Osteoblast (primary cell): ENCODE results near the gene MIGA2. TPM values are rescaled to one million over a fixed set of nuclear protein-coding genes. Genes with fewer than 3 reads are reported as not detected.
A peak's percentile ranks its signal among the peaks of the same experiment; 100 is the strongest.

ENCODE experiments used
- DNase-seq: peaks from one replicate; pipeline ENCODE4 v3.0.0; 2011; ENCODE audit warnings: low spot score, mixed read lengths; ENCODE audit not compliant: insufficient read length; ENCODE audit errors: missing footprints
- H2AFZ ChIP-seq: 2 replicates; pipeline ENCODE4 v1.6.0; 2011; ENCODE audit warnings: mild to moderate bottlenecking, low read length
- H3K27ac ChIP-seq: 2 replicates; pipeline ENCODE4 v1.5.1; 2011; ENCODE audit warnings: mild to moderate bottlenecking, low read depth, low read length, moderate library complexity
- H3K27me3 ChIP-seq: 2 replicates; pipeline ENCODE4 v1.6.0; 2012; ENCODE audit warnings: mild to moderate bottlenecking, control low read depth, inconsistent platforms, low read length, moderate library complexity; ENCODE audit not compliant: insufficient read depth
- H3K36me3 ChIP-seq: 2 replicates; pipeline ENCODE4 v1.5.1; 2011; ENCODE audit warnings: mild to moderate bottlenecking, low read length, control low read depth, moderate library complexity; ENCODE audit not compliant: insufficient read depth
- H3K4me1 ChIP-seq: 2 replicates; pipeline ENCODE4 v1.5.1; 2011; ENCODE audit warnings: mild to moderate bottlenecking, low read length, control low read depth, moderate library complexity; ENCODE audit not compliant: insufficient read depth
- H3K4me2 ChIP-seq: 2 replicates; pipeline ENCODE4 v1.6.0; 2011; ENCODE audit warnings: mild to moderate bottlenecking, low read length; ENCODE audit not compliant: insufficient read depth
- H3K4me3 ChIP-seq: fragments of 200-600 bp; sonication (generic); 3 replicates; pipeline ENCODE4 v1.5.1; 2012; ENCODE audit warnings: mild to moderate bottlenecking, low read length, inconsistent platforms; ENCODE audit not compliant: insufficient read depth
- H3K79me2 ChIP-seq: 2 replicates; pipeline ENCODE4 v1.6.0; 2012; ENCODE audit warnings: mild to moderate bottlenecking, low read length, control low read depth, inconsistent platforms; ENCODE audit not compliant: insufficient read depth
- H3K9me3 ChIP-seq: 2 replicates; pipeline ENCODE4 v1.5.1; 2011; ENCODE audit warnings: low read depth, low read length, control low read depth
- H4K20me1 ChIP-seq: 2 replicates; pipeline ENCODE4 v1.6.0; 2012; ENCODE audit warnings: mild to moderate bottlenecking, low read length, control low read depth; ENCODE audit not compliant: insufficient read depth
- CTCF ChIP-seq: IDR thresholded peaks from 2 replicates; pipeline ENCODE4 v1.5.1; 2011; ENCODE audit warnings: mild to moderate bottlenecking, low read depth, low read length, moderate library complexity; ENCODE audit errors: extremely low read depth
- total RNA-seq: library from RNA; depleted of rRNA; stranded (reverse); fragments of >200 nt; gene quantifications from 2 replicates; pipeline ENCODE4 v1.2.3, GENCODE V29; 2012

MIGA2 gene
- total RNA-seq, 1 donor, result 22.4 TPM

- Histone ChIP-seq H3K9me3 (no peaks in the 10 kb centered on the region), H3K4me1 (peaks cover 14% of the 10 kb centered on the region), H3K27me3 (no peaks in the 10 kb centered on the region), H2AFZ (peak overlapping the region; percentile 96), H3K36me3 (no peaks in the 10 kb centered on the region), H3K4me3 (peak overlapping the region; percentile 97), H3K4me2 (peak overlapping the region; percentile 97), H4K20me1 (peaks cover 5% of the 10 kb centered on the region), H3K27ac (peak overlapping the region; percentile 64), H3K79me2 (peaks cover 28% of the 10 kb centered on the region)
- no peak for DNase-seq
- no peak for TF ChIP-seq CTCF
Observed at GRCh38 chr9:129081388-129081904, 45.0 kb downstream of the MIGA2 start.

GRCh38 chr9:129084087-129084486 lies 47.7 kb downstream of the MIGA2 start:
- H3K36me3 ChIP-seq, result no peaks in the 10 kb centered on the region
- H3K27ac ChIP-seq, result no peak overlapping the region
- H3K27me3 ChIP-seq, result no peaks in the 10 kb centered on the region
- no peak overlapping the region for H2AFZ ChIP-seq
- peaks cover 5% of the 10 kb centered on the region for H4K20me1 ChIP-seq
- peaks cover 14% of the 10 kb centered on the region for H3K4me1 ChIP-seq
- no peak for TF ChIP-seq CTCF
- DNase-seq, result no peak
- peaks cover 28% of the 10 kb centered on the region for H3K79me2 ChIP-seq
- H3K4me3 ChIP-seq, result no peak overlapping the region
- H3K9me3 ChIP-seq, result no peaks in the 10 kb centered on the region
- no peak overlapping the region for H3K4me2 ChIP-seq

- Histone ChIP-seq H3K79me2 (no peaks in the 10 kb centered on the region), H3K4me1 (no peaks in the 10 kb centered on the region), H3K27ac (no peak overlapping the region), H3K27me3 (no peaks in the 10 kb centered on the region), H3K9me3 (no peaks in the 10 kb centered on the region), H4K20me1 (no peaks in the 10 kb centered on the region), H3K4me2 (no peak overlapping the region), H3K4me3 (no peak overlapping the region), H2AFZ (no peak overlapping the region), H3K36me3 (peaks cover 3% of the 10 kb centered on the region)
- TF ChIP-seq CTCF, result no peak
- DNase-seq, result peak; percentile 22
Observed at GRCh38 chr9:129089246-129089645, 52.8 kb downstream of the MIGA2 start.

GRCh38 chr9:129093602-129094386 lies 57.4 kb downstream of the MIGA2 start:
- Histone ChIP-seq H3K4me3 (no peak overlapping the region), H4K20me1 (no peaks in the 10 kb centered on the region), H2AFZ (no peak overlapping the region), H3K4me2 (no peak overlapping the region), H3K4me1 (no peaks in the 10 kb centered on the region), H3K9me3 (no peaks in the 10 kb centered on the region), H3K79me2 (no peaks in the 10 kb centered on the region), H3K36me3 (peaks cover 11% of the 10 kb centered on the region), H3K27ac (no peak overlapping the region), H3K27me3 (no peaks in the 10 kb centered on the region)
- peak; percentile 72 for DNase-seq
- TF ChIP-seq CTCF, result no peak
